NCI-H82 (cell line): ENCODE results near the gene IRF4.

ENCODE experiments used
- DNase-seq: peaks from one replicate; lab custom pipeline; 2025; lab: John Stamatoyannopoulos, UW

Gene IRF4

DNA sequence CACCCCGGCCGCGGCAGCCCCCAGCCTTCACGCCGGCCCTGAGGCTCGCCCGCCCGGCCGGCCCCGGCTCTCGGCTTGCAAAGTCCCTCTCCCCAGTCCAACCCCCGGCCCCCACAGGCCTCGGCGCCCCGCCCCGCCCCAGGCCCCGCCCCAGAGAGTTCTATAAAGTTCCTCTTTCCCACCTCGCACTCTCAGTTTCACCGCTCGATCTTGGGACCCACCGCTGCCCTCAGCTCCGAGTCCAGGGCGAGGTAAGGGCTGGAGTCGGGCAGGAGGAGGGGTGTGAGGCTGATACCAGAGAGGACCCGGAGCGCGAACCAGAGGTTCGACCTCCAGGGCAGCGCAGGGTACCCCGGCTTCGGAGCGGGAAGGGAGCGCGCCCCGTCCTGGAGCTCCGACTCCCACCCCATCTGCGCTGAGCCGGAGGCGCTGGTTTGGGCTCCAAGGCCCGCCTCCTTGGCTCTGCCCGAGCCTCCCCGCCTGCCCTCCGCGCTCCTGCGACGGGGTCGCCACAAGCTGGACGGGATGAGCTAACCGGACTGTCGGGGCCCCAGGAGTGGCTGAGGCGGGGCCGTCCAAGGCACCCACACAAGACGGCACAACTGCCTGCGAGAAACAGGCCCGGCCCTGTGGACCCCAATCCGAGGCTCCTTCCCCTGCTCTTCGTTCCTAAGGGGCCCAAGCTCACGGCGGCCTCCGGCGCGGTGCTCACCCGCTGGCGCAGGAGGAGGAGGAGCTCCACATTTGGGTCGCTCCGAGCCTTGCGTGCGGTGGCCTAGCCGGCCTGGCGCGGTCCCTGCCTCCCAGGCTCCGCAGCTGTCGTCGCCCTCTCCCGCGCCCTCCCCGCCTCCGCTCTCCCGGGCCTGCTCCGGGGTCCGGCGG, at the start of gene IRF4:
Gene IRF4, plus strand, starts transcription at position 194 of the 882 bp plus-strand sequence. CDS start 1,401 bp downstream, outside the sequence.
- no peak for DNase-seq

DNA sequence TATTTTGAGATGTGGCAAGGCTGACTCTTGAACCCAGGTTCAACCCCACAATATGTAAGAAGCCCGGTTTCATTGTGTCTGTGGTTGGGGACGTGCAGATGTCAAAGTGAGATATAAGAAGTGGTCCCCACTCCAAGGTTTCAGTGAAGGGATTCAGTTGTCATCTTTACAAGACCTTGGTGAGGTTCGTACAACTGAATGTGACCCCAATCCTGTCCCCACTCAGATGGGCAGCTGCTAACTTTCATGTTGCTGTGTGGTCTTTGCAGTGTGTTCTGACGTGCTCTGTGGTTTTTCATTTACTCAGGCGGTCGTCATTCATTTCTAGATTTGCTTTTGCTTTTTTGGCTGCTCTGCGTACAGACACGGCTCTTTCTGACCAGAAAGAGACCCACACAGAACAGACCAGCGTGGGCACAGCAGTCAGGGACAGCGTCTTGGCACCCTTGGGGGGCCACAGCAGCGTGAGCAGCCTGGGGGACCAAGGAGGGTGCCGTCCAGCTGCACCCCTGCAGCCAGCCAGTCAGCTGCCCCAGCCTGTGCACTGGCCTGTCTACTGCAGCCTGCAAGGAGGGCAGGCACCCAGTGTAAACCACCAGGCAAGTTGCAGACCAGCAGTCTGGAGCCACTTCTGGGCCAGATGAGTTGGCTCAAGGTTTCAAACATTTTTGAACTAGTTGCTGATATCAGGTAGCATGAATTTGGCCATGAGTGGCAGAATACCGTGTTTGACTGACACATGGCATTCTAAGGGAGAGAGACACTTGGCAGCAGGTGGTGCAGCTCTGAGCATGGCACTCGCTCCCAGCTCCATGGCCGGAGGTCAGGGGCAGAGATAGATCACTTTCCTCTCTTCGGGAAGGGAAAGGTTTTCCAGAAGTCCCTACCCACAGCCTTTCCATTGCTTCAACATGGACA, 49.4 kb upstream of the IRF4 start:
- DNase-seq, result no peak

DNA sequence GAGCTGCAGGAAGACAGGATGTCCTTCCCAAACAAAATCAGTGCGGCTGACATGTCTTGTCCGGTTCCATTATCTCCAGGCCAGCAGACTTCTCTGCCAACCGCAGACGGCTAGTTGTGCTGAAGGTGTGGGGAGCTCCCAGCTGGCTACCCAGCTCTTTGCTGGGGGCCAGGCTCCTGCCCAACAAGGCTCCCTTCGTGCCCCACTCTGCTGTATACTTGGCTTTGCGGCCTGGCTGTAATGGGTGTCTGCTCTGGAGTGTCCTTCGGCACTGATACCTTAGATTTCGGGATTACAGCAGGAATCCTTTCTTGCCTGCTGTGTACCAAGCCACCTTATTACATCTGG, 48.7 kb upstream of the IRF4 start:
- DNase-seq, result no peak

DNA sequence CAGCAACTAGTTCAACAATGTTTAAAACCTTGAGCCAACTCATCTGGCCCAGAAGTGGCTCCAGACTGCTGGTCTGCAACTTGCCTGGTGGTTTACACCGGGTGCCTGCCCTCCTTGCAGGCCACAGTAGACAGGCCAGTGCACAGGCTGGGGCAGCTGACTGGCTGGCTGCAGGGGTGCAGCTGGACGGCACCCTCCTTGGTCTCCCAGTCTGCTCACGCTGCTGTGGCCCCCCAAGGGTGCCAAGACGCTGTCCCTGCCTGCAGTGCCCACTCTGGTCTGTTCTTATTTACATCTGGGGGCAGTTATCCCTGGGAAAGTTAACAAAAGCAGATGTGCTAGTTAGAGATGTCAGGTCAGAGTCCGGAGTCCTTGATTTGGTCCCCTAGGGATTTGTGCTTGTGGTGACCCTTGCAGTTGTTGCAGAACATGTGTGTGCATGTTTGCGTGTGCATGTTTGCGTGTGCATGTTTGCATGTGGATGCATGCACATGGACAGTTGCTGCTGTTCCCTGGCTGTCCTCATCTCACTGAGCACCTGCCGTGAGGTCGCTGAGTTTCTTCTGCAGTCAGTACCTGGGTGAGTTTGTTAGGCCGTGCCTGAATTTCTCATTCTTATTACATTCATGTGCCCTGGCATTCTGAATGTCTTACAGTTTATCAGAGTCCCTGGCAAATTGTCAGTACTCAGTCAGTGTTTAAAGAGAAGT, 48.2 kb upstream of the IRF4 start:
- DNase-seq, result no peak

DNA sequence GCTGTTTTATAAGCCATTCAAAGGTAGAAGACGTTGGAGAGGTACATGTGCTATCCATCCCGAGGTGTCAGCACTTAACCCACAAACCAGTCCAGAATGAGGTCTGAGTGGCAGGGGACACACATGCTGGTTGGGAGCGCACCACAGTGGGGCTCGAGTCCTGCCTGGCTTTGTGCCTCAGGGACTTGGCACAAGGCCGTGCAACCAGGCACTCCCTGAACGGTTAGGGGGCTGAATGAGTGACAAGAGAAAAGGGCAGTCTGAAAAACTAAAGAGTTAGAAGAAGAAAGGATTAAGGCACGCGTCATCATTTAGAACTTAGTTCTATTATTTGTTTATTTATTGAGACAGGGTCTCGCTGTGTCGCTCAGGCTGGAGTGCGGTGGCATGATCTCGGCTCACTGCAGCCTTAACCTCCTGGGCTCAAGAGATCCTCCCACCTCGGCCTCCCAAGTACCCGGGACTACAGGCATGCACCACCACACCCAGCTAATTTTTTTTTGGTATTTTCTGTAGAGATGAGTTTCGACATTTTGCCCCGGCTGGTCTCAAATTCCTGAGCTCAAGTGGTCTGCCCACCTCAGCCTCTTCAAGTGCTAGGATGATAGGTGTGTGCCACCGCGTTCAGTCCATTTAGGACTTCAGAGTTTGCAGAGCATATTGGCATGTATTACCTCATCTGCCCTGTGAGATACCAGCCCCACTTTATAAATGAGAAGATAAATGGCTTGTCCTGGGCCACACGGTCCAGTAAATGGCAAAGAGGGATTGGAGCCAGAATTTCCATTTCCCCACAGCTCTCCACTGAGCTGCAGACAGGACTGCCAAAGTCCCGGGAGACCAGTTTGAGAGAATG, 47.4 kb upstream of the IRF4 start:
- DNase-seq, result no peak

DNA sequence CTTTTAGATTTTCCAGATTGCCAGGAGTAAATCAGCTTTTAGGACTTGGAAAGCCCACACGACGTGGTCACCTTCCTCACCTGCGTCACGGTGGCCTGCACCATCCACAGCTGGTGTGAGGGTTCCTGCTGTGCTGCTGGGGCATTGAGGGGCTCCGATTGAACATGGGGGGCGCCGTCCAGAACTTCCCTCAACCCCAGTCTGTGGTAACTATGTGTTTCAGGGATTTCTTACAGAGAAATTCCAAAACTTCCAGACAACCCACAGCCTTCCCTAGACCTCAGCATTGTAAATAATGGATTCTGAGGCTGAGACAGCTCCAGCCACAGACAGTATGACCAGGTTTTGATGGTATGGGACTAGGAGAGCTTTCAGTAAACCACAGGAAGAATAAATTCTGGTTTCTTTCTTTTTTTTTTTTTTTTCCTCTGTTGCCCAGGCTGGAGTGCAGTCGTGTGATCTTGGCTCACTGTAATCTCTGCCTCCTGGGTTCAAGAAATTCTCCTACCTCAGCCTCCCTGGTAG, 46.7 kb upstream of the IRF4 start:
- no peak for DNase-seq

DNA sequence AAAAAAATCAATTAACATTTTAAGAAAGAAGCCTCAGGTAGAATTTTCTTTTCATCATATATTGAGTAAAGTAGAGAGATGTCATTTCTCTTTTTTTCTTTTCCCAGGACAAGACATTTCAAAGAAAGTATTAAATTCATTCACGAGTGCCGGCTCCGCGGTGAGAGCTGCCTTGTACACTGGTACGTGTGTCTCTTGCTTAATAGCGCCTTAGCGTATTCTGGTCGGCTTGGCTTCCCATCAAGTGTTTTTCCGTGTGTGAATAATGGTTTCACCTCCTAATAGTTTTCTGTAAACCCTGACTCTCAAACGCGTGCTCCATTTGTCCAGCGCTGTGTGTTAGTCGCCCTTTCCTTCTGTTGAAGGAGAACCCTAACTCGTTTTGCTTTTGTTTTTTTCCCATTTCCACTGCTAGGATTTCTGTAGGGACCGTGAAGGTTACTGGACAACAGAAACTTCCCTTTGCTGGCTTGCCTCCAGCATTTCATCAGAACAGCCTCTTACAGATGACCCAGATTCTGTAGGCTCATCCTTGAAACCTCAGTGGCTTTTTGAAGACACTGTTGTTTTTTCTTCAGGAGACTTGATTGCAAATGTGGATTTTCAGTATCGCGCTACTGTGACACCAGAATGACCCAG, 45.7 kb upstream of the IRF4 start:
- no peak for DNase-seq

DNA sequence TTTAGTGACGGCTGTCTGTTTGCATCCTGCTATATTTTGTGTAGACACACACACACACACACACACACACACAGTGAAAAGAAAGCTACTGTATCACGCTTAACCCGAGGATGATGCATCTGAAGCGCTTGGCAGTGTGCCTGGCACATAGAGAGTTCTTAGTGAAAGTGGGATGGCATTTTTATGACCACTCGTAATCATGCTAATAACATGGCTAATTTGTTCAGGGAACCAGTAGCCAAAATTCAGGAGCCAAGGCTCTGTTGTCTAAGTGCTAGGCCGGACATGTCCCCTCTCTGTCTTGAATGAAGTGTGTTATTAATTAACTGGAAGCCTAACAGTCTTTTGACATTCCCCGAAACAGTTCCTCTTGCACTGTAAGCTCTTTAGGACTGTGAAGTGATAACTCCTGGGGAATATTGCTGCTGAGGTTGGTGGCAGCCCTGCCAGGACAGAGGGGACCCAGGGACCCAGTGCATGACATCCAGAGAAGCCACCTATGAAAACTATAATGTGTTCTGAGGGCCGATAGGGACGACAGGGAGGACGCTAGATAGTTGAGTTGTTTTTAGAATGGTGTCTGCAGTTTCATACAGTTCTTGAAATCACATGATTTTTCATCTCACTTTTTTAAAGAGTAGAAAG, 45.0 kb upstream of the IRF4 start:
- DNase-seq, result no peak

DNA sequence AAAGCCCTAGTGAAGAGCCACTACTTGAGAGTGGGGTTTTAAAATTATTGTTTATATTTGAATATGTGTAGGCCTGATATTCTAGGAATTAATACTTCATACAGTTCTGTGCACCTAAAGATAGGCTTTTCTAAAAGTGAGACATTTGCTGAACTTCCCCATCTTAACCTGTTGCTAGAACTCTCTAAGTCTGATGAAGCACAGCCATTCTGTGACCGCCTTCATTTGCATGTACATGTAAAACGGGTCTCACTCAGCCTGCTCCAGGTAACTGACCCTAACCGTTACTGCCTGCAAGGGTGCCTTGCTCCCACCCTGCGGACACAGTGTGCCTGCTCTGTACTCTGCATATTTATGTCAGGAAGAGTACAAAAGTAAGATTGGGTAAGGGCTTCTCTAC, 44.3 kb upstream of the IRF4 start:
- no peak for DNase-seq

DNA sequence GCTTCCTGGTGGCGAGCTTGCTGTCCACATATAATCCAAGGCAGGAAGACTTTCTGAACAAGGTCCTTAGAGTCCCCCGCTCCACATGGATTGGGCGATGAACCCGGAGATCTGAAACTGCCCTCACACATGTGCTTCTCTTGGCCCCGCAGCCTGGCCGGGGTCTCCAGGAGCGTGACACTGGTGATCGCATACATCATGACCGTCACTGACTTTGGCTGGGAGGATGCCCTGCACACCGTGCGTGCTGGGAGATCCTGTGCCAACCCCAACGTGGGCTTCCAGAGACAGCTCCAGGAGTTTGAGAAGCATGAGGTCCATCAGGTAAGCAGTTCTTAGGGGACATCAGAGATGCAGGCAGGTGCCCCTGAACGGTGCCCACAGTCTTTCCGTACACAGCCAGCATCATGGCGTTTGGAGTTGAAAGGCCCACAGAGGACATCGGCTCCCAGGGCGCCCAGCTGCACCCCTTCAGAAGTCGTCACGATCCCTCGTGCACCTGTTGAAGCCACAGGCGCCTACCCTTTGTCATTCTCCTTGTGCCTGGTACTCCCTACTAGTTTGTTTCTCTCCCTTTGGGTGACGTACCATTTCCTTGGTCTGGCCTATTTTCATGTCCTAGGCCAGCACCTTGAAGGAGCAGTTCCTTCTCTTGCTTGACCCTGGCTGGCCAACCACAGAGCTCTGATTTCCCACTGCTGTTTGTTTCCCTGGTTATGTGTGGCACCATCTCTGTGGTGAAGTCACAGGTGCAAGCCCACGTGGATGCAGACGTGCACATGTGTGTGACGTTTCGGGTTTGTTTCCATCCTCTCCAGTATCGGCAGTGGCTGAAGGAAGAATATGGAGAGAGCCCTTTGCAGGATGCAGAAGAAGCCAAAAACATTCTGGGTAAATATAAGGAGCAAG, 43.3 kb upstream of the IRF4 start:
- no peak for DNase-seq

DNA sequence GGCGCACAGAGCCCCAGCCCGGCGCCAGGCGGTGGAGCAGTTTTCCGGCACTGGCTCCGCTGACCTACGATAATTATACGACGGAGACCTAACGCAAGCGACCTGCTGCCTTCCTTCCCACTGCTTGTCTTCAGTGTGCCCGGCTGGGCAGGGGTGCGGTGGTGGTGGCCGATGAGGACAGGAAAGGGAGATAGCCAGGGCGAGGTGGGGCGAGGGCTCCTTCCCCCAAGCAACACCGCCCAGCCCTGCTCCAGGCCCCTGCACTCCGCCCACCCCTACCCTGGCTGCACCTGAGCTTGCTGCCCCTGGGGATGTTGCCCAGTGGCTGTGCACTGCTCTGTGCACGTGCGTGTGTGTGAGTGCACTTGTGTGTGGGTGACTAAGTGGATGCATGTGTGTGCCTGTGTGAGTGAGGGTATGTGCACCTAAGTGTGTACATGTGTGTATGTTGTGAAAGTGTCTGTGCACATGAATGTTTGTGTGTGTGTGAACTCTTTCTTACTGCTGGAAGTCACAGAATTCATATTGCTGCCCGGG, 42.6 kb upstream of the IRF4 start:
- DNase-seq, result no peak

DNA sequence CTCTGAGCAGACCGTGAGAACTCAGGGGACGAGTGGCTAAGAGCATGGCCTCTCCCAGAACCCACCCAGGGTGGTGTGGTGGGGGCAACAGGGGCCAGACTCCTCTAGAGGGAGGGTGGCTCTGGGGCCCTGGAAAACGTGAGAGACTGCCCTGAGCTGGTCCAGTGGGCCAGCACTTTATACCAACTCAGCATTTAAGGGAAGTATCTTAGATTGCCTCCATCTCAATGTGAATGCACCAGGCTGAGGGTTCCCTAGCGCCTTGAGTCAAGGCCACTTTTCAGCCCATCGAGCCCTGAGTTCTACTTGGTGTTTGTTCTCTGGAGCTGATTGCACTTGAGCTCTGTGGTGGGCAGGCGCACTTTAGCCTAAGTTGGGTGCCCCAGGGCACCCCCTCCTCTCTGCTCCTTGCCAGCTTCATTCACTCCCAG, 42.0 kb upstream of the IRF4 start:
- no peak for DNase-seq

DNA sequence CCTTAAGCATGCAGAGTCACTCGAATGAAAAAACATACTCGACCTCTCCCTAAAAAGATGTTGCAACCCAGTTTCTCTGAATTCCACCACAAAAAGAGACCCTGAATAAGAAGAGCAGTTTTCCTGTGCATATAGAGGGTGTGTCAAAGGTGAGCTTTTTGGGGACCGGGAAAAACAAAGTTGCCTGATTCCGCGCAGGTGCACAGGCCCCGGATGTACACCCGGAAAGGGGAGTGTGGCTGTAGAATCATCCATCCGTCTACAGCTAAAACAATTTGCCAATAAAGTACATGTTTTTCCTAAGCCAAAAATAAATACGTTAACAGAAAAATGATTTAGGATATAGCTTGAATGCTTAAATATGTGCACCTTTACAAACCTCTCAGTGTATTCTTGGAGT, 41.2 kb upstream of the IRF4 start:
- no peak for DNase-seq

DNA sequence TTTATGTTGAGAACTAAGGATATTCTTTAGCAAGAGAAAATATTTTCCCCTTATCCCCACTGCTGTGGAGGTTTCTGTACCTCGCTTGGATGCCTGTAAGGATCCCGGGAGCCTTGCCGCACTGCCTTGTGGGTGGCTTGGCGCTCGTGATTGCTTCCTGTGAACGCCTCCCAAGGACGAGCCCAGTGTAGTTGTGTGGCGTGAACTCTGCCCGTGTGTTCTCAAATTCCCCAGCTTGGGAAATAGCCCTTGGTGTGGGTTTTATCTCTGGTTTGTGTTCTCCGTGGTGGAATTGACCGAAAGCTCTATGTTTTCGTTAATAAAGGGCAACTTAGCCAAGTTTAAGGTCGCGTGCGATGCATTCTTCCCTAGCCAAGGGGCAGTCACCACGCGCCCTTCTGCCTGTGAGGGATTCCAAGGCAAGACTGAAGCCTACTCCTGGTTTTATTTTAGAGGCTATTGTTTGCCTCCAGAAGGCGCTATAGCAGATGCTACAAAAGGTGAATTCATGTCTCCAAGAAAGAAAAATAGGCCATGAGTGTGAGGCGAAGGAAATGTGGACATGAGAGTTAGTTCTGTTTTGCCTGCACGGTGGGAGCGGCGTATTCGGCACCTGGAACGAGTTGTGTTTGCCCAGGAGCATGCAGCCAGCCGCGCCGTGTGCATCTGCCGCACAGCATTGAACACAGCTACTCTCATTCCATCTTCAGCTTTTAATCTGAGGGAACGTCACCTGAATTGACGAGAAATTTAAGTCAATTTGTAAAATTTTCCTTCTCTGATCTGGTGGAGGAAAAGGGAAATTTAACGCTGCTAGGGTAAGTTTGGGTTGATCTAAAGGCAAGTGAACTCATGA, 40.3 kb upstream of the IRF4 start:
- DNase-seq, result no peak

DNA sequence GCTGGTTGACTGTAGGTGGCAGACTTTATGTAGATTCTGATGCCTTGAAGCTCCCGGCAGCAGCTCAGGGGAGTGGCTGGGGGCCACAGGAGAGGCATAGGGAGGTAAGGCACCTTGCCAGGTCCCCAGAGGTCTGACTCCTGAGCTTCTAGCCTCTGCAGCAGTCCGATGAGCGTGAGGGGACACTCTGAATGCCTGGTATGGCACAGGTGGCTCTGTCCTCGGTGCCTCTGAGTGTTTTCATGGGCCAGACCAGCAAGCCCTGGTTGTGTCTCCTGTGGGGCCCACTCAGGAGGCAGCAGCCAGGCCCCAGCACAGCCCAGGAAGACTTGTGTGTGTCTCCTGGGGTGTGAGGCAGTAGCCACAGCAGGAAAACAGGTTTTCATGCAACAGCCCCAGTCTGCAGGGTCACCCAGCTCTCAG, 39.7 kb upstream of the IRF4 start:
- no peak for DNase-seq

DNA sequence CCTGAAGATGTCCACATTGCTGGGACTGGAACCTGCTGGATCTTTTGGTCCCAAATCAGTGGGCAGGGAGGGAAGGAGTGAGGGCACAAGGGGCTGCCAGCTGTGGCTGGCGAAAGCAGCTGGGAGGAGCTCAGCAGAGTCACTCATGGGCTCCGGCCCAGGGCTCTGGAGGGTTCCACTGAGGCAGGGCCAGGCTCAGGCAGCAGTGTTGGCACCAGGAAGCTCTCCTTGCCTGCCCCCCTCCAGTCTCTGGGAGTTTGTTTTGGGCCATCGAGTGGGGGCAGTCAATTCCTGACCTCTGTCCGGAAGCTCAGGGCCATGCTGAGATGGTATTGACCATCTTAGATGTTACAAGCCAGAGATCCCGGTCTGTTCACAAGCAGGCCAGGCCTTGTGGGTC, 39.1 kb upstream of the IRF4 start:
- no peak for DNase-seq

DNA sequence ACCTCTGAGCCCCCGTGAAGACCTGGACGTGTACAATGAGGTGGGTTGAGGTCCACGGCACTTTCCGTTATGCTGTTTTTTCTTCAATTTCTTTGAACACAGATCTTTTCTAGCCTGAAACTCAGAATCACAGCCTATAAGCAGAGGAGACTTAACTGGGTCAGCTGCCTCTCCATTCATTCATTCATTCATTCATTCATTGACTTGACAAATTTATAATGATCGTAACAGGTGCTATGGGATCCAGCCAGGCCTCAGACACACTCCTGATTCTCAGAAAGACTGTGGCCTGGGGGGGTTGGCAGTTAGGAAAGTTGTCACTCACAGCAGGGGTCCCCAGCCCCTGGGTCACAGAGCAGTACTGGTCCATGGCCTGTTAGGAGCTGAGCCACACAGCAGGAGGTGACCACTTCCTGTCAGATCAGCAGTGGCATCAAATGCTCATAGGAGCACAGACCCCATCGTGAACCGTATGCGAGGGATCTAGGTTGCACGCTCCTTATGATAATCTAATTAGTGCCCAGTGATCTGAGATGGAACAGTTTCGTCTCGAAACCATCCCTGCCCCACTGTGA, 38.6 kb upstream of the IRF4 start:
- DNase-seq, result no peak
